Effector CD8-positive, alpha-beta T cell (primary cell): ENCODE measurements around the gene IQGAP2.

ENCODE experiments used
- DNase-seq: peaks from one replicate; lab custom pipeline; 2025; lab: John Stamatoyannopoulos, UW

Gene IQGAP2

DNA sequence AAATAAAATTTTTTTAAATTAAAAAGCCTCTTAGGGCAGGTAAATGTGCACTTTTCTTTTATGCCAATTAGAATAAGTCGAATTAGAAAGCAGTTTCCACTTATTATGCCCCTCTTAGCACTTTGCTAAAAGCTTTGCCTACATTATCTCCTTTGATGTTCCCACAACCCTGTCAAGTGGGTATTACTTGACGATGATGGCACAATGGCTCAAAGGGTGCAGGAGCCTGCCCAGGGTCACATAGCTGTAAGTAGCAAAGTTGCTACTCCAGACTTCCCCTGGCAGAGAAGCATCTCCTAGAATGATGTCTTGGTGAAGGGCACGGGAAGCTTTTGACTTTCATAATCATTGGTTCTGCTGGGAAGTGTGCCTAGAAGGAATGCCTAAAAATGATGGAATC is 18.4 kb upstream of the IQGAP2 start:
- no peak for DNase-seq

DNA sequence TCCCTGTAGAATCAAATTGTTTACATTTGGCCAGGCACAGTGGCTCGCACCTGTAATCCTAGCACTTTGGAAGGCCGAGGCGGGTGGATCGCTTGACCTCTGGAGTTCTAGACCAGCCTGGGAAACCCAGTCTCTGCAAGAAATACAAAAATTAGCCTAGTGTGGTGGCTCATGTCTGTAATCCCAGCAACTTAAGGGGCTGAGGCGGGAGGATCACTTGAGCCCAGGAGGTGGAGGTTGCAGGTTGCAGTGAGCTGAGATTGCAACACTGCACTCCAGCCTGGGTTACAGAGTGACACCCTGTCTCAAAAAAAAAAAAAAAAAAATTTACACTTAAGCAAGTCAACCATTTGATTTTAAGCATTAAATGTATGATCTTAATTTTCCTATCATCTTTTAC is 17.5 kb upstream of the IQGAP2 start:
- no peak for DNase-seq

DNA sequence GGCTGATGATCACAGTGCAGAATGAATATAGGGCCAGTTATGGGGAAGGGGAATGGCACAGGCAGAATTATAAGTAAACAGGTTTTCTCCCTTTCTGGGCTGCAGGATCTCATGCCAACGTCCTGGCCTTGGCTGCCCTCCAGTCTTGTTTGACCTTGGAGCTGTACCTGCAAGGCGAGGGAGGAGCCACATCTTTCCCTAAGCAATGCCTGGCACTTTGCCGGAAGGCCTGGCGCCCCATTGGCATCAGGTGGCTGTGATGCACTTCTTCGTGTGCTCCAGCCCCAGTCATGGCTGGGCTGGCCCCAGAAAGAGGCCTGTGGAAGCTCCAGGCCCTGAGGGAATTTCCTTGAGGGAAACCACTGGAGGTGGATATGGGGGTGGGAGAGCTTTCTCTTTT is 16.7 kb upstream of the IQGAP2 start:
- DNase-seq: no peak

DNA sequence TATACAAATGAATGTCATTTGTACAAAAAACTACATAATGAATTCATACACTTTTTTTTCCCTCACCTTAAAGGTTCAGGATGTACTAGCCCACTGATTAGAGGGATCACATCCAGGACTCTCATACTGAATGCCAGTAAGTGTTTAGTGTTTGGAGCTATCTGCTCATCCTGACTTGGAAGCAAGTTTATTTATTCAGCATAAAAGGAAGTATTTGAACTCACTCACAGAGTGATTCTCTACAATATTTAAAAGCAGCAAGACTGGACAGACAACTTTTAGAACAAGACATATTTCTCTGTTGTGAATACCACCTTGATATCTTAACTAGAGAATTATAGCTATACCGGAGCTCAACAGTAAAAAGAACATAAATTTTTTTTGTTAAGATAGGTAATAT is 14.8 kb upstream of the IQGAP2 start:
- DNase-seq: no peak

DNA sequence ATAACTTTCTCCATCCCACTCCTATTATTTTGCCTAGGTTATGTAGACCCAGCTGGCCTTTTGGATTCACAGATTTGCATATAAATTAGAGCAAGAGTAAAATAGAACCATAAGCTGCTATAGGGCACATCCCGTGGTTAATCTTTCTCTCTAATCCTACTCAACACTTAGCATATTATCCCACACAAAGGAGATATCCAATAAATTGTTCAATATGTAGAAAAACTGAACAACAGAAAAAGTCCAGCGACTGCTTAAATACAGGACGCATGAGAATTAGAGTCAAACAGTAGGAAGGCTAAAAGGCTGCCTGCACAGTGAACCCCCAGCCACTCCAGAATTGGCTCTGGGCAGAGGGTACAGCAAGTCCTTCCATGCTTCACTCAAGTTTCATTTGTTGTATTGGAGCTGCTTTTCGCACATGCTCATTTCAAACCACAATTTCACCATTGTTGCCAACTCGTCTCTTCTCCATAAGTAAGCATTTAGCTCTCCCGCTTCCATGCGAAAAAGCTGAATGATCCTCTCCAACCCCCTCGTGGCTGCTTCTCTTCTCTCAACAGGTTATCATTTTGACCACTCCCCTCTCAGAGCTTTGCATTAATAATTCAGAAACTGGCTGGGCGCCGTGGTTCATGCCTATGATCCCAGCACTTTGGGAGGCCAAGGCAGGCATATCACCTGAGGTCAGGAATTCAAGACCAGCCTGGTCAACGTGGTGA is 14.1 kb upstream of the IQGAP2 start:
- no peak for DNase-seq

DNA sequence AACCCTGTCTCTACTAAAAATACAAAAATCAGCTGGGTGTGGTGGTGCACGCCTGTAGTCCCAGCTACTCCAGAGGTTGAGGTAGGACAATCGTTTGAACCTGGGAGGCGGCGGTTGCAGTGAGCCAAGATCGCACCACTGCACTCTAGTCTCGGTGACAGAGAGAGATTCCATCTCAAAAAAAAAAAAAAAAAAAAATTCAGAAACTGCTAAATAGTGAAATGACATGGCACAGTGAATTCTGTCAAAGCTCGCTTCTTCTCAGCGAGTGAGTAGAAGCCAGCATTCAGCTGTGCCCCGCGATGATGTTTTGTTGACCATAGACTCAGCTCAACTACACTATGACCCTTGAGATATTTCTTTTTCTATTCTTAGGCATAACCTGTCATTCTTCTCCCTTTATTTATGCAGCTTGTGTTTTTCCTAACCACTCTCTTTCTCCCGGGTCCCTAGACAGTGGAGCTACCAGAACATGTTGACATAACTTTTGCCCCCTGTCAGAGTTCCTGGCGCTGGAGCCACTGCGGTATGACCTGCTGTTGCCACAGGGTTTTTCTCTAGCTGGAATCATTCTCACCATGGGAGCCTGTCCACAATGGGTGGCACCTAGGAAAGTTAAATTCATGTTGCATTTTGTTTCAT is 13.5 kb upstream of the IQGAP2 start:
- no peak for DNase-seq

DNA sequence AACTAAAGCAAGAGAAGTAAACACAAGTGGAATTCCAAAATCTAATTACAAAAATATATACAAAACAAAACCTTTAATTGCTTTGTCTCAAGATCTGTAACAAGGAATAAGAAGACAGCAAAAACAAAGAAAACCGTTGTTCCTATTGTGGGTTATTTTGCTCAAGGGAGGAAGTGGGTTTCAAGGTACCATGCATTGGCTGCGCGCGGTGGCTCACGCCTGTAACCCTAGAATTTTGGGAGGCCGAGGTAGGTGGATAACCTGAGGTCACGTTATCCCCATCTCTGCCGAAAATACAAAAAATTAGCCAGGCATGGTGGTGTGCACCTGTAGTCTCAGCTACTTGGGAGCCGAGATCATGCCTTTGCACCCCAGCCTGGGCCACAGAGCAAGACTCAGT is 12.1 kb upstream of the IQGAP2 start:
- no peak for DNase-seq

DNA sequence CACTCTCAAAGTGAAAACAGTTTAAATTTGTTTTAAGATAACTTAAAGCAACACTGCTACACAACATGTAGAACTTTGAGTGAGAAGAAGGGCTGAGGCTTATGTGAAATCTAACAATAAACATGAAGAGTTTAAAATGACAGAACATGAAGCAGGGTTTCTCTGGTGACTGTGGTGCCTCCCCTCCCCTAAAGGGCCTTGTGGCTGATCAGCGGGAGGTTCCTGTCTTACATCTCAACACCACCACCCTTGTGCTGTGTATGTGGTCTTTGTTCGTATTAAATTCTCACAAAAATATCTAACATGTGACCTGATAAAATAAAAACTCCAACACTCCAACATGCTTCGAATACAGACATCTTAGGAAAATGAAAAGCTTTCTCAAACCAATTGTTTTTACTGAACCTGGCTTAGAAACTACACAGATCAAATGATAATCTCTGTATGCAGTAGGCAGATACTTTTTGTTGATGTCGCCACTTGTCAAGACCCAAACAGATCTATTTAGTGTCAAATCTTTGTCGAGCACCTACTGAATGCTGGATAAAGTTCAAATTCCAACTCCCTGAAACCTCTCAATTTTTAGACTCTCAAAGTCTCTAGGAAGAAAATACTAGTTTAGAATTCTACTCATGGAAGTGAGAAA is 9.9 kb upstream of the IQGAP2 start:
- no peak for DNase-seq

DNA sequence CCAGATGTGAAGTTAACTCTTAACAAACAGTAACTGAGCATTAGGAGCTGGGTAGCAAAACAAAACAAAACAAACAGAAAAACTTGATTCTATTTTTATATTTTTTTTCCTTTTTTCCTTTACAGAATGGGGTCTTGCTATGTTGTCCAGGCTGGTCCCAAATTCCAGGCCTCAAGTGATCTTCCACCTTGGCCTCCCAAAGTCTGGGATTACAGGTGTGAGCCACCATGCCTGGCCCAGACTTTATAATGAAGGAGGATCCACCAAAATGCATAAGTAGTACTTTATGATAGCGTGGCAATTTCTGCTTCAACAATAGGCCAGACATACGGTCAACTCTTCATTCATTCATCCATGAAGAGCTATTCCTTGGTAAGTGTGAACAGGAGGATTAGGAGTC is 5.9 kb upstream of the IQGAP2 start:
- DNase-seq: no peak

DNA sequence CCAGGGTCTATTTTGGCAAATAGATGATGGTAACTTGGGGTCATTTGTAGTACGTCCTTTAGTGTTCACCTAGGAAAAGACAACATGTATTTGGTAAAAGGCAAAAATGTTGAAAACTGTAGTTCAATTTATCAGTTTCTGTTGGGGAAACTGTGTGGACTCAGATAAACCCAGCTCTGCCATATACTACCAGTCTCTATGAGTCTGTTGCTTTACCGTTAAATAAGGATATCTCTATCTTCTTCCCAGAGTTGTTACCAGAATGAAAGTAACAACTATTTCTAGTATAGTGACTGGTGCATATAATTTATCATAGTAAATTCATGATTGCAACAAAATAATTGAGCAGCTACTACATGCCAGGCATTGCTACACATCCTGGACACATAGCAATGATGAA is 3.8 kb upstream of the IQGAP2 start:
- DNase-seq: no peak

DNA sequence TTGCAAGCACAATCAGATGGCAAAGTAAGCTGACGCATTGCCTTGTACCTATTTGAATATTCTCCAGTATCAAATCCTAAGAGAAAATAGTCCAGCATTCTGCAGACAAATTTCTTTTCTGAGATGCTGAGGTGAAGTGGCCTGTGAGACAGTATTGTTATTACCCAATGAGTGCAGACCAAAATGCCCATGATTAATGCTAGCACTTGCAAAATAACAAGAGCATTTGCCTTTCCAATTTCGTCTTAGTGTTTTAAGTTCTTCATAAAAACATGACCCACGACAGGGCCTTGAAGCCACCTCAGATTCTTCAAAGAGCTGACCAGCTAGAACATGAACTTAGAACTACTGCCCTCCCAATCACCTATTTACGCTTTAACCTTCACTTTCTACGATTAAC is 2.6 kb upstream of the IQGAP2 start:
- no peak for DNase-seq

DNA sequence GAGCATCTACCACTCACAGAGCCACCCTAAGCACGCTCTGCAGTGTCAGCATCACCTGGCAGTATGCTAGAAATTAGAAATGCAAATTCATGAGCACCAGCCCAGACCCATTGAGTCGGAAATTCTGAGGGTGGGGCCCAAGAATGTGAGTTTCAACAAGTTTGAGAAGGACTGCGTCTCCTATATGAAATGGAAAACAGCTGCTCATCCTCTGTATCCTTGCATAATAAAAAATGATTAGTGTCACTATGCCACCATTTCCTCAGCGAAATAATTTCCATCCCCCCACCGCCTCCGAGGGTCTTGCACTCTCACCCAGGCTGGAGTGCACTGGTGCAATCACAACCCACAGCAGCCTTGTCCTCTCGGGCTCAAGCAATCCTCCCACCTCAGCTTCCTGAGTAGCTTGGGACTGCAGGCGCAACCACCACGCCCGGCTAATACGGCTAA is 1.3 kb upstream of the IQGAP2 start:
- DNase-seq: no peak

DNA sequence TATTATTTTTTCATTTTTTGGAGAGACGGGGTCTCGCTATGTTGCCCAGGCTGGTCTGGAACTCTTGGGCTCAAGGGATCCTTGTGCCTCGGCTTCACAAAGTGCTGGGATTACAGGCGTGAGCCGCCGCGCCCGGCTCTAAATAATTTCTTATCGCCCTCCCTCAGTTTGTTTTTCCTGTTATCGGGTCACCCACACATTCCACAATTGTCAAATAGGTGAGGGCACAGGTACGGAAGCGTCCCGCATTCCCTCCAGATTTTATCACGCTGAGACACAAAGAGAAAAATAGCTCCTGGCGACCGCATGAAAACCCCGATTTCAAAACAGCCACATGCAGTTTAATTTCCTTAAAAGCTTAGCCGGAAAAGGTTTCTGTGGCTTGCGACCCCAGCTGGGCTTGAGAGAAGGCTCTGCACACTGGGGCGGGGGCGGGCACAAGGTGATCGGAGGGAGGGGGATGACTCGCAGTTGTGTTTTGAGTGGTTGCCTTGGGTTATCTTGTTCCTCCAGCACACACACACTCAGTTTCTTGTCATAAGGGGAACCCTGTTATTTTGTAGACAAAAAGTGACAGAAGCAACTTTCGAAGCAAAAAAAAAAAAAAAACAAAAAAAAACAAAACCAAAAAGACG is 717 bp upstream of the IQGAP2 start:
- peak; percentile 63 for DNase-seq

DNA sequence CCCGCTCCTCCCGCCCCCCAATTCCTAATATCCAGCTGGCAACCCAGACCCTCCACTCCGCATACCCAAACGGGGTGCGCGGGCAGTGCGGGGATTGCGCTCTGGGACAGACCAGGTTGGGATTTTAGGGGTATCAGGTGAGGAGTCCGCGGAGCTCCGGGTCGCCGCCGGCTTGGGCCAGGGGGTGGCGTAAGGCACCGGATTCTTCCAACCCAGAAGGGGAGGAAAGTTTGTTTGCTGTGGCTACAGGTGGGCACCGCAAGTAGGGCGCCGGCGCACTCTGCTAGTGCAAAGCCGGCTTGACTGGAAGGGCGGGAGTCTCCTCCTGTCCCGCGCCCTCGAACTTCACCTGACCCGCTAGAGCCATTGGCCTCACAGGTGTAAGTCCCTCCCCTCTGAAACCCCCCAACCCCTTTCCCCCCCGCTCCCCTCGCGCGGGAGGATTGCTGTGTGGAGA is 709 bp downstream of the IQGAP2 start:
- peak; percentile 45 for DNase-seq

DNA sequence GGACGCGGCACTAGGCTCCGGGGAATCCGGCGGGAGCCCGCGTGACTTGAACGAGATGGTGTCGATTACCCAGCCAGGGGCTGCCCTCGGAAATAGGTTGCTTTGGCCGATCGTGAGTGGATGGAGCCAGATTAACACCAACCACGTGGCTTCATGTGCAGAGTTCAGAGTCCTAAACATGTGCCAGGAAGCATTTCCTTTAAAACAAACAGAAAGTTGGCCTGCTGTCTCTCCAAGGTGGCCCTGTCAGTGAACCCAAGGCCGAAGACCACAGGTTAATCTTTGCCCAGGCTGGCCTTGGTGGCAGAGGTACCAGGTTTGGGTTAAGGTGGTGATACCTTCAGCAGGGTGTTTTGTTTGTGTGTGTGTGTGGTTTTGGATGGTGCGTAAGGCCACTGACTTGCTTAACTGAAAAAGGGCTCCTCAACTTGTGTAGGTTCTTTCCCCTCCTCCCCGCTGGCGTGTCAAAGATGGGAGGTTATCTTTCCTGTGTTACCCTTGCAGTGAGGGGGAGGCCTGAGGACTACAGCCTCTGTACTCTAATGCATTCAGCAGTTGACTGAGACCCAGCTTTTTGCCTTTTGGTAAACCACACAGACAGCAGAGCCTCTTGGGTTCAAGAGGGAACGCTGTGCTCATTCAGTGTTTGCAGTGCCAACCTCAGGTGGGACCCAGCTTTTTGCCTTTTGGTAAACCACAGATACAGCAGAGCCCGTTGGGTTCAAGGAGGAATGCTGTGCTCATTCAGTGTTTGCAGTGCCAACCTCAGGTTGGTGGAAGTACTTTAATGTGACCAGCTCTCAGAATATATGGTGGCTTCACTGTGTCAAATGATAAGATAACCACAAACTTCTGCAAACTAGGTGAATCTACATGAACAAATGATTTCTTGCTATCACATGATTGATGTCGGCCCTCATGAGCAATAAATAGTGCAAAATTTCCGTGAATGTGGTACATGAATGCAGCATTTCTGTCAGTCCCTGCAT is 1.4 kb downstream of the IQGAP2 start:
- peak; percentile 25 for DNase-seq

DNA sequence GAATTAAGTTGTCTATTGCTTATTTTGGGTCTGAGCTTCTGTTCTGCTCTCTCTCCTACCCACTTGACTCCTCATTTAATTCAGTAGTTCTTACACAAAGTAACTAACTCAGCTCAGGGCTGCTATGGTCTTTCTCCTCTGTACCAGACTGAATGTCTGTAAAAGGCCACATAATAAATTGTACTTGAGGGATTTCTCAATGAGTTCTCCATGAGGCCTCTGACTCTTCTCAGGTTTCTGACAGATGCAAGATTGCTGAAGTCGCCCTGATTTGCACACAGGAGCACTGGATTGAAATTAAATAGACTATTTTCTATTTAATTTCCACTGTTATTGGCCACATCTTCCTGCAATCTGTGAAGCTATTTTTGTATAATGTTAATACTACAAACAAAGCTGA is 2.9 kb downstream of the IQGAP2 start:
- DNase-seq: no peak

DNA sequence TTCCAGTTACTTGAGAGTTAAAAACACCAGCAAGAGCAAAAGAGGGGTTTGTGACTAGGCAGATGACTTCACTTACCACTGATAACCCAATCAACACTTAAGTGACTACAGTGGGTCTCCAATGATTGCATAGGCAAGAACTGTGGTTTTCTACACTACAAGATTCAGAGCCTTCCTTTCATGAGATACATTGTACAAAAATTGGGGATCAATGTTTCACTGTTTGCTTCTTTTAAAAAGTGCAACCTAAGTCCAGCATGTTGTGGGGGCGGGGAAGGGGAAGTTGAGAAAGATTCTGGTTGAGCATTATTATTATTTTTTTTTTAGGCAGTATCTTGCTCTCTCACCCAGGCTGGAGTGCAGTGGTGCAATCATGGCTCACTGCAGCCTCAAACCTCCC is 3.6 kb downstream of the IQGAP2 start:
- DNase-seq: no peak

DNA sequence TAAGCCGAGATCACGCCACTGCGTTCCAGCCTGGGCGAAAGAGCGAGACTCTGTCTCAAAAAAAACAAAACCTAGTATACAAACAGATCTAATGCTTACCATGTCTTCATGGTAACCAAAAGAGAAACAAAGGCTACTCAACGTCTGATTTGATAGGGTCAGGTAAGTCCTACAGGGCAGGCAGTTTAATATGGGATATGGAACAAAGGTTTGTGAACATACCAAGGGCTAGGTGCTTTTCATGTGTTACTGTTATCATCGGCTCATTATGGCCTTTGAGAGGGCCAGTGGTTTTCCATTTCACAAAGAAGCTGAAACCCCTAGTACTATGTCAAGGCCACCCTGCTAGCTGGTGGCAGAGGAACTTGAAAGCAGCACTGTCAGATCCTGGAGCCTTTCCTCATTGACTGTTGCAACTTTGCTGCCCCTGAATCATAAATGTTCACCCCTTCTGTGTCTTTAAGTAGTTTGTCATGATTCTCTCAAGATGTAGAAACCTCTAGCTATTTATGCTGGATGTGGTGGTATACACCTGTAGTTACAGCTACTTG is 5.1 kb downstream of the IQGAP2 start:
- DNase-seq: no peak

DNA sequence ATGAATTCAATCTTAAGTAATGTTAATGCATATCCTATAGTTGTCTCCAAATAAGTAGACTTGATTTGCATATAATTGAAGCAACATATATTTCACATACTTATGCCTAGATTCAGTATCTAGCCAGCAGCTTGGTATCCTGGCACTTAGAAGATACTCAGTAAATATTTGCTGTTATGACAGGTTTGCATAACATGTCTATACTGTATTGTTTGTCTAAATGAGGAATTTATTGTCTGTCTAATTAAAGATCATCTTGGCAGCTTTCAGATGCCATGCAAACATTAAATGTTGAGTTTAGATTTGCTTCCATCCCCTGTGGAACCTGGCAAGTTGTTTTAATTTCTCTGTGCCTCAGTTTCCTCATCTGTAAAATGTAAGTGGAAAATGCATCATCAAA is 9.4 kb downstream of the IQGAP2 start:
- no peak for DNase-seq

DNA sequence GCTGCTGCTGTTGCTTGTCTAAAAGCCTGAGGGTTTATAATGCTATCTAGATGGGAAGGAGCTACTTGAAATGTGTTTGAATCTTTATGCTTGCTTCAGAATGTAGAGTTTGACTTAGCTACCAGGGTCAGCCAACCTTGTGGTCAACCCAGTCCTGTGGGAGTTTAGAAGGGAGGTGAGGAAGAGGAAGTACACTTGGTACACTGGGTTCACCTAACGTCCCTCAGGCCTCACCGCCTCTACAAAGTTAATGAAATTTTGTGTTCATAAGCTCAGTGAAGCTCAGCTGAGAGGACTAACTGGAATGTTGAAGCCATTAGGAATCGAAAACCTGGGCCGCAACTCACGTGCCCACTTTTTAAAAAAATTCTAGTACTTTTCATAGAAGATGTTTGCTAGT is 10.7 kb downstream of the IQGAP2 start:
- no peak for DNase-seq

DNA sequence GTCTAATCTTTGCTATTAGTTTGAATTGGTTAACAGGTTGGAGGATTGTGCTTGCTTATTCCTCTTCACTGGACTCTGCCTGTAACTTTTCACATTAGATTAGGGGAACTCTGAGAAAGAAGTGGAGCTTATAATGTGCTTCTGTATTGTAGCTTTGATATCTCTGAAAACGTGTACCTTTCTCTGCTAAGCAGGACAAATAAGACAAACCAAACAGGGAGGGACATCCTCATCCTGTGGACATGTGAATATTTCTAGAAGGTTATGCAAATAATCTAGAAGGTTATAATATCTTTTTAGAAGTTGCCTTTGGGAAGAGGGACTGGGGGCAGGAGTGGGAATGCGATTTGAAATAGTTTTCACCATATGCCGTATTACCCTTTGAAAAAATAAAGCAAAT is 11.7 kb downstream of the IQGAP2 start:
- no peak for DNase-seq
